Hepatocyte (in vitro differentiated cells): Measurements from ENCODE around the gene GALNT17. TPM values are rescaled to one million over a fixed set of nuclear protein-coding genes. Genes with fewer than 3 reads are reported as not detected.

Experiments
- DNase-seq: peaks from one replicate; pipeline ENCODE4 v3.0.0-alpha.2; 2016; ENCODE audit warnings: low spot score
- H2AFZ ChIP-seq: fragments of 200-600 bp; sonication (generic); 2 replicates; pipeline ENCODE4 v1.6.0; 2016; ENCODE audit warnings: antibody characterized with exemption, mild to moderate bottlenecking
- H3K27ac ChIP-seq: fragments of 200-600 bp; sonication (generic); 2 replicates; pipeline ENCODE4 v1.5.1; 2016; ENCODE audit warnings: mild to moderate bottlenecking
- H3K27me3 ChIP-seq: fragments of 200-600 bp; sonication (generic); 2 replicates; pipeline ENCODE4 v1.6.1; 2016
- H3K36me3 ChIP-seq: fragments of 200-600 bp; sonication (generic); replicated peaks from 2 replicates; pipeline ENCODE4 v1.5.1; 2016; ENCODE audit warnings: low read depth; ENCODE audit not compliant: insufficient read depth
- H3K4me1 ChIP-seq: fragments of 200-600 bp; sonication (generic); 2 replicates; pipeline ENCODE4 v1.5.1; 2016; ENCODE audit warnings: mild to moderate bottlenecking, moderate library complexity; ENCODE audit not compliant: insufficient read depth
- H3K4me2 ChIP-seq: fragments of 200-600 bp; sonication (generic); 2 replicates; pipeline ENCODE4 v1.6.0; 2016
- H3K4me3 ChIP-seq: fragments of 200-600 bp; sonication (generic); 2 replicates; pipeline ENCODE4 v1.5.1; 2016; ENCODE audit warnings: mild to moderate bottlenecking
- H3K79me2 ChIP-seq: fragments of 200-600 bp; sonication (generic); 2 replicates; pipeline ENCODE4 v1.6.0; 2017; ENCODE audit warnings: mild to moderate bottlenecking
- H3K9me2 ChIP-seq: fragments of 200-600 bp; sonication (generic); replicated peaks from 2 replicates; pipeline ENCODE4 v1.6.0; 2017; ENCODE audit warnings: mild to moderate bottlenecking; ENCODE audit not compliant: insufficient read depth
- H3K9me3 ChIP-seq: fragments of 200-600 bp; sonication (generic); 2 replicates; pipeline ENCODE4 v1.5.1; 2016; ENCODE audit warnings: low read depth, mild to moderate bottlenecking
- H4K20me1 ChIP-seq: fragments of 200-600 bp; sonication (generic); 2 replicates; pipeline ENCODE4 v1.6.0; 2016; ENCODE audit warnings: mild to moderate bottlenecking; ENCODE audit not compliant: insufficient read depth, poor library complexity, severe bottlenecking
- CTCF ChIP-seq: fragments of 200-600 bp; sonication (generic); IDR thresholded peaks from 2 replicates; pipeline ENCODE4 v1.5.1; 2016; ENCODE audit warnings: antibody characterized with exemption, mild to moderate bottlenecking; ENCODE audit not compliant: poor library complexity
- EZH2 ChIP-seq: fragments of 200-600 bp; sonication (generic); IDR thresholded peaks from 2 replicates; pipeline ENCODE4 v1.6.1; 2016; ENCODE audit warnings: antibody characterized with exemption, mild to moderate bottlenecking, borderline replicate concordance
- EZH2phosphoT487 ChIP-seq: fragments of 200-600 bp; sonication (generic); IDR thresholded peaks from one replicate; pipeline ENCODE4 v1.6.1; 2018; ENCODE audit warnings: antibody characterized with exemption, mild to moderate bottlenecking, low read depth, moderate library complexity; ENCODE audit not compliant: unreplicated experiment, severe bottlenecking
- WGBS: methylation state at CpG from one replicate; pipeline ENCODE4 v1.1.6; 2016; ENCODE audit warnings: low lambda C conversion rate; ENCODE audit errors: missing lambda C conversion rate; 5-methylcytosine and 5-hydroxymethylcytosine counted together
- polyA plus RNA-seq: library from polyadenylated mRNA; unstranded; fragments of >200 nt; fragmentation: Nextera tagmentation; extraction: Ambion mirVana; gene quantifications from 2 replicates; pipeline ENCODE4 v1.2.1, GENCODE V29; 2016
- total RNA-seq: library from RNA; depleted of rRNA; stranded (reverse); fragments of >200 nt; gene quantifications from 2 replicates; pipeline ENCODE4 v1.2.3, GENCODE V29; 2014

GALNT17 gene
- total and polyA plus RNA-seq, 2 experiments from 2014 or later, result 4.3 to 8.1 TPM

GRCh38 chr7:71350680-71351079, 218.7 kb downstream of the GALNT17 start:
- H3K27me3 ChIP-seq, result no peaks in the 10 kb centered on the region
- 78% methylated on average over 2 of the region's 2 CpGs for WGBS
- DNase-seq, result no peak
- no peak overlapping the region for H3K27ac ChIP-seq
- H4K20me1 ChIP-seq, result no peaks in the 10 kb centered on the region
- no peaks in the 10 kb centered on the region for H3K9me2 ChIP-seq
- no peak overlapping the region for H3K4me3 ChIP-seq
- peaks cover 13% of the 10 kb centered on the region for H3K4me1 ChIP-seq
- H3K36me3 ChIP-seq, result no peaks in the 10 kb centered on the region
- TF ChIP-seq CTCF, result no peak
- no peak for TF ChIP-seq EZH2phosphoT487
- no peak for TF ChIP-seq EZH2
- no peaks in the 10 kb centered on the region for H3K79me2 ChIP-seq
- H2AFZ ChIP-seq, result no peak overlapping the region
- H3K9me3 ChIP-seq, result no peaks in the 10 kb centered on the region
- H3K4me2 ChIP-seq, result no peak overlapping the region

- no peaks in the 10 kb centered on the region for H4K20me1 ChIP-seq
- TF ChIP-seq CTCF, result no peak
- TF ChIP-seq EZH2phosphoT487, result no peak
- TF ChIP-seq EZH2, result no peak
- no peak overlapping the region for H3K27ac ChIP-seq
- H3K79me2 ChIP-seq, result no peaks in the 10 kb centered on the region
- H3K27me3 ChIP-seq, result no peaks in the 10 kb centered on the region
- H3K36me3 ChIP-seq, result no peaks in the 10 kb centered on the region
- H3K4me1 ChIP-seq, result no peaks in the 10 kb centered on the region
- no peaks in the 10 kb centered on the region for H3K9me2 ChIP-seq
- H3K9me3 ChIP-seq, result no peaks in the 10 kb centered on the region
- no peak for DNase-seq
- H3K4me2 ChIP-seq, result no peak overlapping the region
- H3K4me3 ChIP-seq, result no peak overlapping the region
- no peak overlapping the region for H2AFZ ChIP-seq
Observed at GRCh38 chr7:71354716-71355115, 222.8 kb downstream of the GALNT17 start.

GRCh38 chr7:71361451-71362032, 229.6 kb downstream of the GALNT17 start:
- H3K36me3 ChIP-seq, result no peaks in the 10 kb centered on the region
- DNase-seq, result no peak
- H3K9me2 ChIP-seq, result no peaks in the 10 kb centered on the region
- no peaks in the 10 kb centered on the region for H3K4me1 ChIP-seq
- H4K20me1 ChIP-seq, result no peaks in the 10 kb centered on the region
- H3K27me3 ChIP-seq, result no peaks in the 10 kb centered on the region
- 54% methylated on average over 4 of the region's 4 CpGs for WGBS
- no peak overlapping the region for H3K27ac ChIP-seq
- no peak overlapping the region for H2AFZ ChIP-seq
- no peak overlapping the region for H3K4me2 ChIP-seq
- no peak overlapping the region for H3K4me3 ChIP-seq
- TF ChIP-seq EZH2 (no peak), CTCF (no peak), EZH2phosphoT487 (no peak)
- no peaks in the 10 kb centered on the region for H3K9me3 ChIP-seq
- no peaks in the 10 kb centered on the region for H3K79me2 ChIP-seq

GRCh38 chr7:71362240-71362639, 230.3 kb downstream of the GALNT17 start:
- no peaks in the 10 kb centered on the region for H3K79me2 ChIP-seq
- no peaks in the 10 kb centered on the region for H3K36me3 ChIP-seq
- no peak overlapping the region for H3K4me2 ChIP-seq
- no peaks in the 10 kb centered on the region for H3K4me1 ChIP-seq
- 89% methylated on average over 7 of the region's 7 CpGs for WGBS
- no peak overlapping the region for H2AFZ ChIP-seq
- no peak overlapping the region for H3K27ac ChIP-seq
- H3K9me3 ChIP-seq, result no peaks in the 10 kb centered on the region
- no peaks in the 10 kb centered on the region for H3K9me2 ChIP-seq
- H4K20me1 ChIP-seq, result no peaks in the 10 kb centered on the region
- DNase-seq, result no peak
- H3K27me3 ChIP-seq, result no peaks in the 10 kb centered on the region
- no peak overlapping the region for H3K4me3 ChIP-seq
- TF ChIP-seq CTCF (no peak), EZH2 (no peak), EZH2phosphoT487 (no peak)
